ENCODE results near the gene LMNTD1. TPM values are rescaled to one million over a fixed set of nuclear protein-coding genes. Genes with fewer than 3 reads are reported as not detected.

Gene LMNTD1
- total RNA-seq, 1 experiment from 2014 or later, result not detected

- POLR2A ChIA-PET, result no interaction called here
- peaks cover 14% of the 10 kb centered on the region for H3K9me3 Mint-ChIP-seq
- DNase-seq (ENCODE audit: low spot score) (no peak), ATAC-seq (no peak)
- TF ChIP-seq ZNF425 (CRISPR knock-in tag; conservative IDR thresholded peaks at IDR 0.05) (no peak), FOXP4 (CRISPR knock-in tag; IDR thresholded peaks at IDR 0.05) (no peak), TEAD1 (CRISPR knock-in tag; IDR thresholded peaks at IDR 0.05) (no peak), ZNF416 (CRISPR knock-in tag; IDR thresholded peaks at IDR 0.05) (no peak), GTF2I (CRISPR knock-in tag; conservative IDR thresholded peaks at IDR 0.05) (no peak), E2F5 (CRISPR knock-in tag; IDR thresholded peaks at IDR 0.05) (no peak), GABPB1 (CRISPR knock-in tag; IDR thresholded peaks at IDR 0.05) (no peak), CBFB (CRISPR knock-in tag; IDR thresholded peaks at IDR 0.05; ENCODE audit: low read depth) (no peak), ZNF121 (CRISPR knock-in tag; IDR thresholded peaks at IDR 0.05) (no peak), ATF3 (CRISPR knock-in tag; conservative IDR thresholded peaks at IDR 0.05) (no peak), ESRRA (CRISPR knock-in tag; IDR thresholded peaks at IDR 0.05; ENCODE audit: borderline replicate concordance) (no peak)
- no peaks in the 10 kb centered on the region for H3K4me1 Mint-ChIP-seq
- H3K4me3 Mint-ChIP-seq, result no peak overlapping the region
- peaks cover 6% of the 10 kb centered on the region for H3K36me3 Mint-ChIP-seq
- H3K27me3 Mint-ChIP-seq (ENCODE audit: low read depth), result no peaks in the 10 kb centered on the region
- CTCF ChIA-PET, result no interaction called here
- H3K27ac Mint-ChIP-seq, result no peak overlapping the region
Observed at GRCh38 chr12:25573346-25573745, 20.3 kb upstream of the LMNTD1 start.

- ATAC-seq, result no peak
- Mint-ChIP-seq H3K4me3 (no peak overlapping the region), H3K4me1 (no peaks in the 10 kb centered on the region), H3K36me3 (no peaks in the 10 kb centered on the region), H3K27me3 (ENCODE audit: low read depth) (no peaks in the 10 kb centered on the region; the same call in 1 of the 2 replicates), H3K27ac (no peak overlapping the region), H3K9me3 (peaks cover 25% of the 10 kb centered on the region)
- POLR2A ChIA-PET, result no interaction called here
- CTCF ChIA-PET, result no interaction called here
- TF ChIP-seq ELF4 (CRISPR knock-in tag; IDR thresholded peaks at IDR 0.05; ENCODE audit: low read depth) (no peak), GRHL2 (CRISPR knock-in tag; IDR thresholded peaks at IDR 0.05; ENCODE audit: insufficient replicate concordance, severe bottlenecking) (no peak), ZNF423 (CRISPR knock-in tag; IDR thresholded peaks at IDR 0.05) (no peak), E2F5 (CRISPR knock-in tag; IDR thresholded peaks at IDR 0.05) (no peak), CTCF (IDR thresholded peaks at IDR 0.05) (no peak), GABPB1 (CRISPR knock-in tag; IDR thresholded peaks at IDR 0.05) (no peak), TEAD1 (CRISPR knock-in tag; IDR thresholded peaks at IDR 0.05) (no peak), NR3C1 (CRISPR knock-in tag; conservative IDR thresholded peaks at IDR 0.05; ENCODE audit: low read depth) (no peak), ZNF416 (CRISPR knock-in tag; IDR thresholded peaks at IDR 0.05) (no peak), PRRX2 (CRISPR knock-in tag; IDR thresholded peaks at IDR 0.05) (no peak), USF2 (CRISPR knock-in tag; IDR thresholded peaks at IDR 0.05) (no peak), NR1H2 (CRISPR knock-in tag; IDR thresholded peaks at IDR 0.05) (no peak), NFATC4 (CRISPR knock-in tag; IDR thresholded peaks at IDR 0.05) (no peak), ESRRA (CRISPR knock-in tag; IDR thresholded peaks at IDR 0.05; ENCODE audit: borderline replicate concordance) (no peak), CBFB (CRISPR knock-in tag; IDR thresholded peaks at IDR 0.05; ENCODE audit: low read depth) (no peak), MAX (CRISPR knock-in tag; IDR thresholded peaks at IDR 0.05) (no peak), ZNF138 (CRISPR knock-in tag; conservative IDR thresholded peaks at IDR 0.05) (no peak), SP1 (CRISPR knock-in tag; conservative IDR thresholded peaks at IDR 0.05) (no peak), ERG (CRISPR knock-in tag; IDR thresholded peaks at IDR 0.05) (no peak)
- DNase-seq (ENCODE audit: low spot score), result no peak
Observed at GRCh38 chr12:25570418-25570817, 17.3 kb upstream of the LMNTD1 start.

Measured in WTC11 (cell line).